Measurements from ENCODE around the gene ANKRD29.
"Not testable (repeated sequence)": the region's sequence is repeated elsewhere in the genome, so short reads cannot be mapped to it uniquely, and the experiment has no call there.

The ANKRD29 gene

DNA sequence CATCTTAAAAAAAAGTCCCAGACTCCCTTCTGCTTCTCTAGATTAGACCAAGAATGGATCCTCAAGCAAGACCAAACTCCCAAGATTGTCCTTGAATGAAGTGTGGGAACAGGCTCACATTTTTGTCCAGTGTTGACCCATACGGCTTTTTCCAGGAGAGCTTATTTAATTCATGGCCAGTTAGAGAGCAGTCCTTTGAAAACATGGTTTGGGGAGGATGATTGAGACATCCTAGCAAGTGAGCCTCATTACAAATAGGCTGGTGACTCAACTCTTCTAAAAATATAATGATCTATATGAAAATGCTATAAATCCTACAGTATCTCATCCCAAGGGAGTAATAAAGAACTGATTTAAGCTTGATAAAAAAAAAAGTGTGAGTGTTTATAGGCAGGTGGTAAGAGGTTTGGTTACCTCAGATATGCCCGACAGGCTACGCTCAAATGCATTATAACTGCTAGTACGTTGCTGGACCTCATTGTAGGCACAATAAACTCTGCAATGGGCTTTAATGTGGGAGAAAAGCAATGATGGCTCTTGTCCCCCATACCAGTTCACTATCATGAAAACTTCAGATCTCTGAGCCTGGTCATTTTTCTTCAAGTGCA, 17.0 kb downstream of the ANKRD29 start:
- DNase-seq (ENCODE audit: low spot score), result no peak

DNA sequence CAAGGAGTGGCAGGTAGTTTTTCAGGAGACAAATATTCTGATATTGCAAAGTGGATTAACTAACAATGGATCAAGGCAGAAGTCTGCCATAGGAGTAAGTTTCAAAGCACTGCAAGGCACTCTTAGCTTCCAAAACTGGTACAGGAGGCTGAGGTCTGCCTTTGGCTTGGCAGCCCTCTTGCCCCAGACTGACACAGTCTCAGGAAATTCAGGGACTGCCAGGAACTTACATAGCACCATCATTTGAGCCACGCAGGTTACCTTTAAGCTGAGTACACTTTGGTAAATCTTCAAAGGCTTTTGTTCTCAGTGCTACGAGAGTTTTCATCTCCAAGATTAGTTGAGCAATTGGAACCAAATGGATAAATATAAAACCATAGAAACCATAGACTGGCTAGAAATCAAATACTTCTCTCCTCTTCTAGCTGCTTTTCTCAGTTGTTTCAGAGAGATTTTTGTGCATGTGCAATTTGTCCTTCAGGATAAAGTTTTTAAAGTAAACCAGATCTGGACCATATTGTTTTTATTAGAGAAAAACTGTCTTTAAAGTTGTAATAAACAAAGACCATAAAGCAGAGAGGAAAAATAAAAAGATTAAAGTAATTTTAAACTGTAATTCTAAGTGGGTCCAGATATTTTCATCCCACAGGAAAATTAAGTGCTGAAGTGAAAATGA, 18.8 kb downstream of the ANKRD29 start:
- DNase-seq (ENCODE audit: low spot score), result no peak

DNA sequence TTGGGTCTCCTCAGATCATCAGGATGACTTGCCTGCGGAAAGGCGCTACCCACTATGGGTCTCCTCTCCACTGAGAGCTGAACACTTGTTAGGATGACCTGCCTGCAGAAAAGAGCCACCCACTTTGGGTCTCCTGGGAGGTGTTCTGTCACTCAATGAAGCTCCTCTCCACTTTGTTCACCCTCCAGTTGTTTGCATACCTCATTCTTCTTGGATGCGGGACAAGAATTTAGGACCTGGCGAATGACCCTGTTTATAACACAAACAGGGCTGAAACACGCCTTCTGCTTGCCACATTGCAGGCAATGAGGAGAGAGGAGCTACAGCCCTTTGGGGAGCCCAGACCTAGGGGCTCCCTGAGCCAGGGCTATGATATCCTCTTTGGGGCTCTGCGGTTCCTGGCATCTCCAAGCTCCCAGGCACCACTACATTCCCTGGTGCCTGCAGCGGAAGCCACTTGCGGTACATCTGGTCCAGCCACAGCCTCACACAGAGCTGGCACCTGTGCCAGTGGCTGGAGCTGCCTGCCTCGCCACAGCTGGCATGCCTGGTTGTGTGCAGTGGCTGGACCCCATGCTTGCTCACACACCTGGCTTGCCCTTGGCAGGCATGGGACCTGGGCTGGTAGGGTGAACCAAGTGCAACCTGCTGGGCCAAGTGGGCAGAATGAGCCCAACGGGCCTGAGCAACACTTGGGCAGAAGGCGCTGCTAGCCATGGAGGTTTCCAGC, 20.6 kb downstream of the ANKRD29 start:
- DNase-seq (ENCODE audit: low spot score), result no peak

DNA sequence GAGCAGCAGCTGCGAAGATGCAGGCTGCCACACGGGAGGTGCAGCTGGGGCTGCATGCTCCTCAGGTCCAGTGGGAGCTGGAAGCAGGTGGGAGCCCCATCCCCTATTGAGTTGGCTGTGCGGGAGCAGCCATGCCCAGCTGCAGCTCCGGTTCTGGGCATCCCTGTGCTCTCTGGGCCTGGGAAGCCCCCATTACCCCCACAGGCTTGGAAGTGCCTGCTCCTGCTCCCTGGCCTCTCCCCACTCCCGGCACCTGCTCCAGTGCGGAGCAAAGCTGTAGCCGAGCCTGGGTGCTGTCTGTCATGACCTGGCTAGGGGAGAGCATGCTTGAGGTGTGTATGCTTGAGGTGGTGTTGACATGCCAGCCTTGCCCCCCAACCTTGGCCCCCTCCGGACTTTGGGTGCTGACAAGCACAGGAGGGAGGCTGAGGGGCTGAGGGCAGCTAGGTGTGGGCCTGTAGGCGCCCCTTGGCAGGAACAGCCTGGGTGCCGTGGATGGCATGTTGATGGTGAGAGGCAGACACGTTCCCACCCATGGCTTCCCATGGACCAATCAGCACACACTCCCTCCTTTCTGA, 21.5 kb downstream of the ANKRD29 start:
- DNase-seq (ENCODE audit: low spot score), result no peak

DNA sequence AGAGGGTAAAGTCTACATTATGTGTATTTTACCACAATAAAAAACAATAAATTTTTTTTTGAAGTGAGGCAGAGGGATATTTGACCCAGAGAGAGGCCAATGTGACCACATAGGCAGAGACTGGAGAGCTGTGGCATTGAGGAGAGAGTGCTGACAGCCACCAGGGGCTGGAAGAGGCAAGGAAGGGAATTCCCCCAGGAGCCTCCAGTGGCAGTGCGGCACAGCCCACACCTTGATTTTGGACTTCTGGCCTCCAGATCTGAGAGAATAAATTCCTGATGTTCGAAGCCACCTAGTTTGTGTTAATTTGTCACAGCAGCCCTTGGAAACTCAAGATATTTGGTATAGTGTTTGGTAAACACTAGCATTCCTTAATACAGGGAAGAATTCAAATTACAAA, 22.7 kb downstream of the ANKRD29 start:
- no peak for DNase-seq (ENCODE audit: low spot score)

DNA sequence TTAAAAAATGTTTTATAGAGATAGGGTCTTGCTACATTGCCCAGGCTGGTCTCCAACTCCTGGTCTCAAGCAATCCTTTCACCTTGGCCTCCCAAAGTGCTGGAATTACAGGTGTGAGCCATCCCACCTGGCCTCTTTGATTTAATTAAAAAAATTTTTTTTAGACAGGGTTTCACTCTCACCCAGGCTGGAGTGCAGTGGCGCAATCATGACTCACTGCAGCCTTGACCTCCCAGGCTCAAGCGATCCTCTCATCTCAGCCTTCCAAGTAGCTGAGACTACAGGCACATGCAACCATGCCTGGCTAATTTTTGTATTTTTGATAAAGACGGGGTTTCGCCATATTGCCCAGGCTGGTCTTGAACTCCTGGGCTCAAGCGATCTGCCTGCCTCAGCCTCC, 26.3 kb downstream of the ANKRD29 start:
- not testable (repeated sequence) for DNase-seq (ENCODE audit: low spot score)

DNA sequence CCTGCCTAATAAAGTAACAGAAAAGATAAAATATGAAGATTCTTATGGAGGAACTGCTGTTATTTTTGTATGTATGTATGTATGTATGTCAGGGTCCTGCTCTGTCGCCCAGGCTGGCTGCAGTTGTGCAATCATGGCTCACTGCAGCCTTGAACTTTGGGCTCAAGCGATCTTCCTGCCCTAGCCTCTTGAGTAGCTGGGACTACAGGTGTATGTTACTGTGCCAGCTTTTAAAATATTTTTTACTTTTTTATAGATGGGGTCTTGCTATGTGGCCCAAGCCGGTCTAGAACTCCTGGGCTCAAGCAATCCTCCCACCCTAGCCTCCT, 26.7 kb downstream of the ANKRD29 start:
- no peak for DNase-seq (ENCODE audit: low spot score)

DNA sequence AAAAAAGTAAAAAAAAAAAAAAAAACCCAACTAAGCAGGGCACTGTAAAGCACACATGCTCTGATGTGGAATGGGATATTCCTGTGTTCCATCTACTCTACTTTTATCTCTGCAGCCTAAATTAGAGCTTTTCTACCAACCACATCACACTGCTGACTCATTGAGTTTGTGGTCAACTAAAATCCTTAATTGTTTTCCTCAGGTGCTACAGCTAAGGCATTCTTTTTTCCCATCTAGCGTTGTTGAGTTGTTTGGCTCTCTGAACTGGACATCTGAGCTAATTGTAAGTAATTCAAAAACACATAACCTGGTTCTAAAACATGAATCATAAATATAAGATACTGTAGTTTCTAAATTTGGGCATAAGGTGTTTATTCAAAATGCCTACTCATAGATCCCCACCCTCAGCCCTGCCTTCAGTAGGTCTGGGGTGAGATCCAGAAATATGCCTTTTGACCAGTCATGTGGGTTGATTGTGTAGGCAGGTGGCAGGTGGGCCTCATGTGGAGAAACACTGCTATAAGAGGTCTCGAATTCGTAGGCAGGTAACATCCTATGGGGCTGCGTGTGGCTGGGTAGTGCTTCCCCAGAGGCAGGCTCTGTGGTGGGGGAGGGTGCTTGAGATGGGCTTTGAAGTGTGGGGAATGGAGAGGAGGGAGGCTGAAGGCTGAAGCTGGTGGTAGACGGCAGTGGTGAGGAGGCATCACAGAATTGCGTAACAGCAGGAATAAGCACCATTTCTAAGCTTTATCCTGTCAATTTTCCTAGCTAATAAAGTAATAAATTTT, 27.2 kb downstream of the ANKRD29 start:
- DNase-seq (ENCODE audit: low spot score), result no peak

DNA sequence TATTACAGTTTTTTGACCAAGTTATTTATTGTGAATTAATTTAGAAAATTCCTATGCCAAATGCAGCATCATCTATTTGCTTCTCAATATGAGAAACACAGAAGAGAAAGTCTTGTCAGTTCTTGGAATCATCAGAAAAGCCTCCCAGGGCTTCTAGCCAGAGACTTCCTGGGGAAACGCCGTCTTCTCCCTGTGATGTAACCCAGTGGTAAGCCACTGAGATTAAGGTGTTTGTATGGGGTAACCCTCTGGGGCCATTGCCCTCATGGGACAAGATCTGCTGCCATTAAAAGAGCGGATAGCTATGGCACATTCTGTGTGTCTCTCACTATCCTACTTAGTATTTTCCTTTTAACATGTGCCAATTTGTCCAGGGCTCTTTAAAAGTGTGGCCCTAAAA, 28.0 kb downstream of the ANKRD29 start:
- no peak for DNase-seq (ENCODE audit: low spot score)

DNA sequence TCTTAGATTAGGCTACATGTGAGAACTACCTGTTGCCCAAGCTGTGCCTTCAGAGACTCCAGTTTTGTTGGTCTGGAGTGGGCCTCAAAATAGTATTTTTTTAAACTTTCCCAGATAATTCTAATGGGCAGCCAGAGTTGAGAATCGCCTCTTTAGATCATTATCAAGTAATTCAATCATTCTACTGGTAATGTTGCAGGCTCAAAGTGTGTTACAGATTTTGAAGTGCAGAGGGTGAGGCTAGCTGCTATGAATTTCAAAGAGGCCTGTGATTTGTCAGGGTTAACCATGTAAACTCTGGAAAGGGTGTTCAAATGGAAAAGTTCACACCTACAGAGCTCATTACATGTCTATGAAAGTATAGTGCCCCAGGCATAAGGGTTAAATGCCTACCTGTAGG, 30.1 kb downstream of the ANKRD29 start:
- DNase-seq (ENCODE audit: low spot score), result no peak

DNA sequence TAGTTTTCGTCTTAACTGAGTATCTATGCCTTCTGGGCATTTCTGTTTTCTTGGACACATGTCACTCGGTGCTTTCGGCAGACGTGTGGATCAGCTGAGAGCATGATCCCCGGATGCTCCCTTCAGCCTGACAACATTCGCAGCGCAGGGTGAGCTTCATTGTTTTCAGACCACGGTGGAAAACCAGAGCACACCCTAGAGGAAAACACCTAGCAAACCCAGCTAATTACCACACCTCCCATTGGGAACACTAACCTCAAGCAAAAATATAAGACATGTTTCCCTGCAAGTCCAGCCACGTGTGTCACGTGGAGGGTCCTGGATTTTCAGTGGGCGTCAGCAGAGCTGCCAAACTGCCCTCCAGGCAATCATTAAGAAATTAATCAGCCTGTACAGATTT, 31.0 kb downstream of the ANKRD29 start:
- DNase-seq (ENCODE audit: low spot score), result no peak

DNA sequence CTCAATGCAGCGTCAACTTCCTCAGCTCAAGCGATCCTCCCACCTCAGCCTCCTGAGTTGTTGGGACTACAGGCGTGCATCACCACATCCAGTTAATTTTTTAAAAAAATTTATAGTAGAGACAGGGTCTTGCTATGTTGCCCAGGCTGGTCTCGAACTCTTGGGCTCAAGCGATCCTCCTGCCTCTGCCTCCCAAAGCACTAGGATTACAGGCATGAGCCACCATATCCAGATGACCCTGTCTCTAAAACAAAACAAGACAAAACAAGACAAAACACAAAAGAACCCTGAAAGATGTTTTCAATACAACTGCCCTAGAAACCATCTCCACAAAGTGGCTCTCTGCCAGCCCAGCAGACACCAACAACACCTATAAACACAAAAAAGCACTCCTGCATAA, 31.4 kb downstream of the ANKRD29 start:
- DNase-seq (ENCODE audit: low spot score), result no peak

DNA sequence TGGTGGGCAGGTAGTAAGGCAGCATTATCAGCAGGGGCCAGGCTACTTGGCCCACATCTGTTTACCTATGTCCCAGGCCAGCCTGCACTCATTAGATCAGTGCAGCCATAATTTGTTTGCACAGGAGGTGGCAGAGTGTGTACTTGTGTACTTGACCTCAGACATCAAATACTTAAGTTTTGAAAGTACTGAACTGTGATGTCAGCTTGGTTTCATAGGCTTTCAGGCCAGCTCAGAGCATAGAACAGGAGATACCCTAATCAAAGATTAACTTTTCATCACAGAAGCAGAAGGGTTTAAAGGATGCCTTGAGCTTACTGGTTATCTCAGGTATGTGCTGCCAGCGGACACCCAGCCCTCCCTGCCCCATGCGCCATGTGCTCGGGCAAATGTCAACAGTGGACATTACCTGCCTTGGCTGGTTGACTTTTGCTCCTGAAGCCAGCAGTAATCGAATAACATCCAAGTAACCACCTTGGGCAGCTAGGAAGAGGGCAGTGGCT, 33.2 kb downstream of the ANKRD29 start:
- DNase-seq (ENCODE audit: low spot score), result no peak

DNA sequence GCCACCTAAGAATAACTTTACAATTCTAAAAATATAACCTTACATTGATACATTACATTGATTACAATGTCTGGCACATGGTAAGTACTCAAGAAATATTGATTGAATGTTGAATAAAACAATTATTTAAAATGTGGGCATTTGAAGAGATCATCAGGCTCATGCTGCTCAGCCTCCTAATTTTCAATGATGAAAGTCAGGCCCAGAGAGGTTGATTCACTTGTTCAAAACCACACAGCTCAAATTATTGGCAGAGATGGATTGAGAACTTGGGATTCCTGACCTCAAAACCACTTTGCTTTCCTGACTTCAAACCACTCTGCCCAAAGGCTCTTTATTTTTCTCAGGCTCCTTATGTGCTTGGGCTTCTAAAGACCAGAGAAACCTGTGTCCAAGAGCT, 34.7 kb downstream of the ANKRD29 start:
- DNase-seq (ENCODE audit: low spot score), result no peak

DNA sequence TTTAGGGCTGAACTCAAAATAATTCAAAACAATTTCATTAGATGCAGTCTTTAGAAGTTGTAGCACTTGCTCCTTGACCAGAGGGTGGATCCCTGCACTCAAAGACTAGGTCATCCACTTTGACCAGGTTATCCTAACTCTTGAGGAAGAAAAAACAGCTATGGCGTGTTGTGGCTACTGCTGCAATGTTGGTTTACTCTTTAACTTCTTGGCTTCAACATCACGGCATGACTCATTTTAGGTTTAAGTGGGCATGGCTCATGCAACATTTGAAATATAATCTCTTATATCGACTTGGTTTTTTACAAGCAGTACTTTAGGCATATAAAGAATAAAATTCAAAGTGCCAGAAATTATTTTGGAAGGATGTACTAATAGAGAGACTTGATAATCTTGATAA, 35.4 kb downstream of the ANKRD29 start:
- DNase-seq (ENCODE audit: low spot score), result no peak

DNA sequence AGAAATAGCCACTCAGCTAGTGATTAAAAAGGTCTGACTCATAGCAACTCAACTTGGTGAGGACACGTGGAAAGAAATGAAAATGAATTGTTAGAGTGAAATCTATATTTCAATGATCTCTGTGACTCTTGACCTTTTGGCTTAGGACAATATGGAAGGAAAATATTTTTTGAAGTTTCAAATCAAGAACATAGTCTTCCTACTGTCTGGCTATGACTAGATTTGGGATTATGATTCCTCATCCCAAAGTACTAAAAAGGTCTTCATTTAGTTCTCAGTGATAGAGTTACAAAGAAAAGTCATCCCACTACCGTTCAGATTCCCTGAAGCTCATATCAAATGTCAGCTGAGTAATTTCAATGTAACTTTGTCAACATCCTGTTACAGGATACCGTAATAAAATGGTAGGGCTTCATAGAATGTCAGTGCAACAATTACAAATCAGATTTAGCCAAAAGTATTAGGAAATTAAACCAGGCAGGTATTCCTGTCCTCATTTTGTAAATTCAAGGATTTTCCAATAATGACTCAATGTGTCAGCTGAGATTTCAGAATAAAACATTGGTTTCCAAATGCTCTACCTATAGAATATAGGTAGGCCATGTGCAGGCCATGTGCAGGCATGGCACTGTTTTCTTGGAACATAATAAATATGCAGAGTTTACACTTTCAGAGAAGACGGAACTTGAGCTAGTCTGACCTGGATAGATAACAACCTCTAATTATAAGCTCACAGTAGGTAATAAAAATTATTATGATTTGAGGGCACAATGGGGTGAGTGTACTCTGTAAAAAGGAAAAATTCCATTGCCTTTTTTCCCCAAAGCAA, 36.0 kb downstream of the ANKRD29 start:
- no peak for DNase-seq (ENCODE audit: low spot score)

DNA sequence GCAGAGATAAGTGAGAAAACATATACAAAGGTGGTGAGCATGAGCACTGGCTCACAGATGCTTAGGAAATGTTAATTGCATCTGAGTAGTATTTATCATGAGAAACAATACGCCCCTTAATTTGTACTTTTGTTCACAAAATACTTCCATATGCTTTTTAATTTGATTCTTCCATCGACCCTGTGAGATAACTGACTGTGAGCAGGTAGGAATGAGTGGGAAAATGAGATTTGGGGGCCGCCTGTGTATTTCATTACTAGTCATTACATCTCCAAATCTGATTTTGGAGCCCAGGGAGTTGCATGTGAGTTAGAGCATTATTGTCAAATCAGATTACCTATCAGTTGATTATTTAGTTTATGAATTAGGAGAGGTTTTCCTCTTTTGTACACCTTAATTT, 39.7 kb downstream of the ANKRD29 start:
- no peak for DNase-seq (ENCODE audit: low spot score)

DNA sequence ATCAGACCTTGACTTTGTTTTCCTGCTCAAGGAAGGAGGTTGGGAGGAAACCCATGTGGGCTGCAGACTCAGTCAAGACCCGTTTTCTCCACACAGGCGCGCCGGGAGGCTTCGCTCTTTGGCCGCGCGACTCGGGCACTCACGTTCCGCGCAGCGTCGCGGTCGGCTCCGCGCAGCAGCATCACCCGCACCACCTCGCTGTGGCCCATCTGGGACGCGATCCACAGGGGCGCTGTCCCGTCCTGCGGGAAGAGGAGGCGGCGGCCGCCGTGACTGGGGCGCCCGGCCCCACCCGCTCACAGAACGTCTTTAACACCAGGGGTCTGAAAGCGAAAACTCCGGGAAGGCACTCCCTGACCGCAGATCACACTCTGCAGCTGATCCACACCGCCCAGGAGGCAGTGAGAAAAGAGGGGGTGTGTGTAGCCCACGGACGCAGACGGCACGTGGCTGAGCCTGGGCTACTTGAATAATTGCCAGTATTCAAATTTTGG, 43.3 kb downstream of the ANKRD29 start:
- DNase-seq (ENCODE audit: low spot score), result peak; percentile 16

DNA sequence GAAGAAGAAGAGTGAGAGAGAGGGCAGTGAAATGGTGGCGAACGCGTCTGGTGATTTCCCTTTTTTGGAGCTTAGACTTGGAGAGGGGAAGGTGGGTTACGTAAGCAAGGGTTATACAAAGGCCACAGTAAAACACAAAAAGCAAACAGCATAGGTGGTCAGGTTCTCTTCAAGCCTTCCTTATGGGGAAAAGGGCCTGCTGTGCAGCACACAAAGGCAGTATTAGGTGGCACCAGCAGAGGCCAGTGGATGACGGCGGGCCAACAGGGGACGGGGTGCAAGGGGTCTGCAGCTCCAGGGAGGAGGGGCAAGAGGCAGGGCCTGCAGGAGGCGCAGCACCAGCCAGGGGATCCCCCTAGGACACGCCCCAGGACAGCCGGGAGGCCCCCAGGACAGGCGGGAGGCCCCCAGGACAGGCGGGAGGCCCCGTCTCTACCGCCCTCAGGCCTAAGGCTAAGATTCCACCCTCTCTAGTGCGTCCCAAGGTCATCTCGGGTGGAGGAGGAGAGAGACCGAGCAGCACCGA, 43.8 kb downstream of the ANKRD29 start:
- peak; percentile 29 for DNase-seq (ENCODE audit: low spot score)

DNA sequence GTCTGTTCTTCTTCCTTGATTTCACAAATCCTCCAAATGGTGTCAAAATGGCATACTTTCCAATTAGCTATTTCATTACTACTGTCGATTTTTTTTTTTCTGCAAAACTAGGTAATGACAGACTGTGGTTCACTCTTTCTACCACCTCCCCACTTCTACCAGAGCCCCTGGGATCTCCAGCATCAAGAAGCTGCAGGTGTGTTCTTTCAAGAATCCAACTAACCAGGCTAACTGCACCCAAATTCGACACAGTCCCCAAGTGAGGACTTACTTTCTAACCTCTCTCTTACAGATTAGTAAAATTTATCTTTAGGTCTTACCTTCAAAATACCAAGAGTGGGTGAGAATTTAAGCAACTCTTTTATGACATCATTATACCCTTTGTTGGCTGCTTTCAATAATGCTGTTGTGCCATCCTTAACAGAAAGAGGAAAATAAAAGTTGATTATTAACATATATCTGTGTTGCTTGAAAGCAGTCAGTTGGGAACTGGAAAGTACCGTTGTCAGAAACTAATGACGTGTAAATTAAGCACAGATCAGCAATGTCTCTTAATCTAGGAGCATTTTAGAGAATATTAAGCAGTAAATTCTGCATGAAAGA, 45.2 kb downstream of the ANKRD29 start:
- no peak for DNase-seq (ENCODE audit: low spot score)

DNA sequence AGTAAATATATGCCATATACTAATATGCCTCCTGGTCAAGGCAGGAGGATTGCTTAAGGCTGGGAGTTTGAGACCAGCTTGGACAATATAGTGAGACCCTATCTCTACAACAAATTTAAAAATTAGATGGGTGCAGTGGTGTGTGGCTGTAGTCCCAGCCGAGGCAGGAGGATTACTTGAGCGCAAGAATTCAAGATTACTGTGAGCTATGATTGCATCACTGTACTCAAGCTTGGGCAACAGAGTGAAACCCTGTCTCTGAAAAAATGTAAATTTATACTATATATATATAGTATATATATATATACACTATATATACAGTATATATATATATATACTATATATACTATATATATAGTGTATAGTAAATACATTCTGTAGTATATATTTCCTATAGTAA, 46.5 kb downstream of the ANKRD29 start:
- no peak for DNase-seq (ENCODE audit: low spot score)
